ENCODE data around the gene ALMS1.

GRCh38 chr2:73516033-73516432 lies 130.4 kb downstream of the ALMS1 start:
- TF ChIP-seq CTCF (IDR thresholded peaks at IDR 0.05) (no peak), POLR2A (IDR thresholded peaks at IDR 0.05) (no peak)

Data from adrenal gland (tissue), 5 donors.